ENCODE measurements around the gene KLHL36.

The KLHL36 gene

GRCh38 chr16:84643180-84643583 lies 5.1 kb upstream of the KLHL36 start:
- no peak for DNase-seq (ENCODE audit: low read depth in 2 of 2)

- no peak for DNase-seq (ENCODE audit: low read depth in 2 of 2)
Observed at GRCh38 chr16:84643674-84644073, 4.6 kb upstream of the KLHL36 start.

- peak; percentile 7 to 15 for DNase-seq (ENCODE audit: low read depth in 2 of 2)
Observed at GRCh38 chr16:84648595-84649510, 542 bp downstream of the KLHL36 start.

- no peak for DNase-seq (ENCODE audit: low read depth in 2 of 2)
Observed at GRCh38 chr16:84649511-84649861, 1.2 kb downstream of the KLHL36 start.

- DNase-seq (ENCODE audit: low read depth in 2 of 2) = no peak
Observed at GRCh38 chr16:84650062-84650991, 2.0 kb downstream of the KLHL36 start.

GRCh38 chr16:84652566-84652965 lies 4.3 kb downstream of the KLHL36 start:
- DNase-seq (ENCODE audit: low read depth in 2 of 2) = no peak

- no peak for DNase-seq (ENCODE audit: low read depth in 2 of 2)
Observed at GRCh38 chr16:84654238-84654637, 5.9 kb downstream of the KLHL36 start.

GRCh38 chr16:84654998-84655397 lies 6.7 kb downstream of the KLHL36 start:
- DNase-seq (ENCODE audit: low read depth in 2 of 2) = no peak

GRCh38 chr16:84656649-84657048 lies 8.3 kb downstream of the KLHL36 start:
- no peak for DNase-seq (ENCODE audit: low read depth in 2 of 2)

GRCh38 chr16:84657229-84657837 lies 9.0 kb downstream of the KLHL36 start:
- no peak for DNase-seq (ENCODE audit: low read depth in 2 of 2)

- DNase-seq (ENCODE audit: low read depth in 2 of 2) = no peak
Observed at GRCh38 chr16:84658690-84659089, 10.4 kb downstream of the KLHL36 start.

- DNase-seq (ENCODE audit: low read depth in 2 of 2) = no peak
Observed at GRCh38 chr16:84659656-84660300, 11.5 kb downstream of the KLHL36 start.

- DNase-seq (ENCODE audit: low read depth in 2 of 2) = no peak
Observed at GRCh38 chr16:84660973-84661372, 12.7 kb downstream of the KLHL36 start.

- DNase-seq (ENCODE audit: low read depth in 2 of 2) = no peak
Observed at GRCh38 chr16:84661418-84662060, 13.2 kb downstream of the KLHL36 start.

GRCh38 chr16:84662471-84662870 lies 14.2 kb downstream of the KLHL36 start:
- DNase-seq (ENCODE audit: low read depth in 2 of 2) = no peak

- DNase-seq (ENCODE audit: low read depth in 2 of 2) = no peak
Observed at GRCh38 chr16:84663433-84664101, 15.3 kb downstream of the KLHL36 start.

- DNase-seq (ENCODE audit: low read depth in 2 of 2) = no peak
Observed at GRCh38 chr16:84665359-84665758, 17.0 kb downstream of the KLHL36 start.

- DNase-seq (ENCODE audit: low read depth in 2 of 2) = no peak
Observed at GRCh38 chr16:84665843-84666242, 17.5 kb downstream of the KLHL36 start.

- no peak for DNase-seq (ENCODE audit: low read depth in 2 of 2)
Observed at GRCh38 chr16:84667600-84668309, 19.4 kb downstream of the KLHL36 start.

GRCh38 chr16:84670063-84670462 lies 21.8 kb downstream of the KLHL36 start:
- no peak for DNase-seq (ENCODE audit: low read depth in 2 of 2)
